Stomach (tissue), 9 donors: ENCODE measurements around the gene DNAJC12. TPM values are rescaled to one million over a fixed set of nuclear protein-coding genes. Genes with fewer than 3 reads are reported as not detected.
"Not testable (repeated sequence)": the region's sequence is repeated elsewhere in the genome, so short reads cannot be mapped to it uniquely, and the experiment has no call there.

Experiments
- DNase-seq, 2 donors: peaks; one replicate each; pipeline versions ENCODE4 v3.0.0 to v3.0.0-alpha.2; 2013 to 2019
- H3K27ac ChIP-seq, 5 donors: fragments of 200-600 bp in 4 of 5; sonication (generic) in 4 of 5; one replicate each; pipeline ENCODE4 v1.5.1; 2013 to 2019; ENCODE audit warnings: mild to moderate bottlenecking in 1 of 5, moderate library complexity in 1 of 5
- H3K27me3 ChIP-seq, 3 donors: fragments of 200-600 bp; sonication (generic); one replicate each; pipeline ENCODE4 v1.5.1; 2017 to 2019; ENCODE audit warnings: mixed run types in 1 of 3
- H3K36me3 ChIP-seq, 4 donors: fragments of 200-600 bp; sonication (generic); 1 replicate in 3 of 4; 2 replicates in 1 of 4; pipeline ENCODE4 v1.5.1; 2016 to 2019
- H3K4me1 ChIP-seq, 4 donors: fragments of 200-600 bp; sonication (generic); one replicate each; pipeline ENCODE4 v1.5.1; 2016 to 2019
- H3K4me3 ChIP-seq, 4 donors: fragments of 200-600 bp; sonication (generic) in 3 of 4; one replicate each; pipeline ENCODE4 v1.5.1; 2016 to 2019; ENCODE audit warnings: mild to moderate bottlenecking in 1 of 4
- H3K9me3 ChIP-seq, 4 donors: fragments of 200-600 bp; sonication (generic); one replicate each; pipeline ENCODE4 v1.5.1; 2016 to 2019
- CTCF ChIP-seq, 7 experiments: fragments of 450-650 bp in 4 of 7; fragments of 200-600 bp in 3 of 7; sonication (generic) in 3 of 7; IDR thresholded peaks; one replicate each; pipeline ENCODE4 v1.5.1; 2016 to 2019; ENCODE audit warnings: antibody characterized with exemption in 7 of 7, control low read depth in 2 of 7, mild to moderate bottlenecking in 1 of 7
- EP300 ChIP-seq: sonication (generic); formaldehyde crosslinking; IDR thresholded peaks from one replicate; pipeline ENCODE4 v1.6.1; 2017; ENCODE audit warnings: antibody characterized with exemption
- POLR2A ChIP-seq, 4 donors: fragments of 450-650 bp; IDR thresholded peaks; one replicate each; pipeline ENCODE4 v1.6.1; 2016; ENCODE audit warnings: antibody characterized with exemption in 4 of 4, control low read depth in 2 of 4, mild to moderate bottlenecking in 1 of 4, moderate library complexity in 1 of 4
- POLR2AphosphoS5 ChIP-seq, 3 donors: sonication (generic); formaldehyde crosslinking; IDR thresholded peaks; one replicate each; pipeline ENCODE4 v1.6.1; 2016; ENCODE audit warnings: antibody characterized with exemption in 3 of 3
- WGBS, 5 donors: extraction: QIAGEN DNeasy Blood & Tissue Kit in 3 of 5; methylation state at CpG; one replicate each; pipeline versions ENCODE4 v1.1.5 to v1.1.7; 2013 to 2018; 5-methylcytosine and 5-hydroxymethylcytosine counted together
- intact Hi-C: fragments of 100-400 bp; cut with DNase I; formaldehyde crosslinking; loops from one replicate; pipeline ENCODE4 v1.15.1; 2023; ENCODE audit warnings: low total_unique reads
- polyA plus RNA-seq, 3 donors: library from polyadenylated mRNA; stranded (reverse); fragments of 200-250 nt; gene quantifications; one replicate each; pipeline ENCODE4 v1.2.3, GENCODE V29; 2013
- total RNA-seq, 5 donors: library from RNA; depleted of rRNA; stranded (reverse); fragments of >200 nt; gene quantifications; one replicate each; pipeline versions ENCODE4 v1.1.0 to v1.2.3, GENCODE V29; 2014 to 2016
- donor health status: healthy with polysubstance abuse.
- donor health status: Bipolar disorder and iron deficiency.
- donor health status: healthy.

DNAJC12 gene
- total and polyA plus RNA-seq, 8 donors, result 0.43 to 12.5 (median 4.3) TPM; not detected in 2

DNA sequence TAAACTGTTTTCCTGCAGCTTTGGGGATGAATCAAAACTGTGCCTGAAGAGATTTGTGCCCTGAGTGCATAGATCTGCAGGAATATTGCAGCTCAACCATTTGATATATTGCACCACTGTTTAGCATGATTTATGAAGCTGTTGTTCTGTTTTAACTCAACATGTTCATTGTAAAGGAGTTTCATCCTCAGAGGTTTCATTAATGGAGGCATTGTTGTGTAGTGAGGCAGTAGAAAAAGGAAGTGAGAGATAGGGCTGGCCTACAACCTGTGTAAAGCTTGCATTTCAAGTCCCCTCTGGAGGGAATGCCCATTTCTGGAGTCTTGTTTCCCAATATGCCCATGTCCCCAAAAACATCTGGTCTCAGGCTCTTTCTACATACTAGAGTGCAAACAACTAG lies 67.5 kb downstream of the DNAJC12 start:
- no peak overlapping the region for H3K4me3 ChIP-seq
- intact Hi-C loops, result no loop called here
- no peak for DNase-seq
- H3K27ac ChIP-seq, result no peak overlapping the region
- no peaks in the 10 kb centered on the region for H3K9me3 ChIP-seq
- H3K36me3 ChIP-seq, result no peaks in the 10 kb centered on the region
- TF ChIP-seq POLR2A (IDR thresholded peaks at IDR 0.05) (no peak), POLR2AphosphoS5 (IDR thresholded peaks at IDR 0.05) (no peak), CTCF (IDR thresholded peaks at IDR 0.05) (no peak), EP300 (no peak)
- H3K27me3 ChIP-seq, result no peaks in the 10 kb centered on the region
- H3K4me1 ChIP-seq, result no peaks in the 10 kb centered on the region

DNA sequence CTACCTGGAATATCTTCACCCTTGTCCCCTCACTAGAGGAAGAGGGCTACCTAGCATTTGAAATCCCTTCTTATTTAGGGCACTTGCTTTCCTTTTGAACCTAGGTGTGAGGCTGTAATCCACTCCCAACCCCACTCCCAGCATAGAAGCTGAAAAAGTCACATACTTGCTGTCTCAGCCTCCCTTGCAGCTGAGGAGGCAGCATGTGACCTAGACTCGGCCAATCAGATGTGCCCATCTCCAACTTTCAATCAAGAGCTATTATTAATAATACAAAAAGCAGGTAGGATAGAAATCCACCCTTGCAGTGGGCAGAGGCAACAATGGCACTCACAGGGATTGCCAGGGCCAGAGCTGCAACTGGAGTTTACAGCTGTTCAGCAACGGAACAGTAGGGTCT lies 70.7 kb downstream of the DNAJC12 start:
- Histone ChIP-seq H3K4me3 (no peak overlapping the region), H3K27ac (no peak overlapping the region), H3K9me3 (no peaks in the 10 kb centered on the region), H3K4me1 (peaks cover 0 to 15% (median 9%) of the 10 kb centered on the region in 4 donors), H3K36me3 (no peaks in the 10 kb centered on the region), H3K27me3 (no peaks in the 10 kb centered on the region)
- intact Hi-C loops, result no loop called here
- WGBS, 5 donors, result 79 to 98% (median 96%) methylated on average over 2 of the region's 2 CpGs
- TF ChIP-seq POLR2A (IDR thresholded peaks at IDR 0.05) (no peak), EP300 (no peak), CTCF (IDR thresholded peaks at IDR 0.05) (no peak), POLR2AphosphoS5 (IDR thresholded peaks at IDR 0.05) (no peak)
- no peak for DNase-seq

GRCh38 chr10:67764012-67764822 lies 73.8 kb downstream of the DNAJC12 start:
- peak; percentile 96 to 98 for DNase-seq
- WGBS, 5 donors, result 0 to 1% (median 0%) methylated on average over 48 to 56 of the region's 56 CpGs
- Histone ChIP-seq H3K9me3 (no peaks in the 10 kb centered on the region), H3K27me3 (no peaks in the 10 kb centered on the region), H3K27ac (peak overlapping the region; percentile 84 to 96 (median 94)), H3K4me1 (peaks cover 0 to 15% (median 9%) of the 10 kb centered on the region in 4 donors), H3K4me3 (peak overlapping the region; percentile 69 to 71 (median 70)), H3K36me3 (no peaks in the 10 kb centered on the region)
- TF ChIP-seq POLR2AphosphoS5 (IDR thresholded peaks at IDR 0.05) (peak; percentile 44 to 77 (median 69)), POLR2A (IDR thresholded peaks at IDR 0.05) (no peak)
- intact Hi-C loops, result no loop called here

- peak; percentile 72 to 92 for DNase-seq
- intact Hi-C loops, result no loop called here
- Histone ChIP-seq H3K27me3 (no peaks in the 10 kb centered on the region), H3K36me3 (no peaks in the 10 kb centered on the region), H3K4me1 (peaks cover 0 to 15% (median 9%) of the 10 kb centered on the region in 4 donors), H3K9me3 (no peaks in the 10 kb centered on the region), H3K27ac (peak overlapping the region; percentile 84 to 96 (median 94)), H3K4me3 (peak overlapping the region; percentile 69 to 71 (median 70))
- TF ChIP-seq EP300 (no peak), CTCF (IDR thresholded peaks at IDR 0.05) (no peak), POLR2A (IDR thresholded peaks at IDR 0.05) (no peak), POLR2AphosphoS5 (IDR thresholded peaks at IDR 0.05) (peak in 1 of 3 donors; percentile 40)
- 0 to 8% (median 0%) methylated on average over 20 to 22 of the region's 22 CpGs for WGBS, 5 donors
Observed at GRCh38 chr10:67763499-67764011, 74.4 kb downstream of the DNAJC12 start.

- H3K36me3 ChIP-seq, H3K9me3 ChIP-seq, DNase-seq, H3K27me3 ChIP-seq, intact Hi-C loops, H3K27ac ChIP-seq, H3K4me3 ChIP-seq: not testable (repeated sequence)
- peaks cover 0 to 15% (median 9%) of the 10 kb centered on the region in 4 donors for H3K4me1 ChIP-seq
- WGBS, 5 donors, result 62 to 72% (median 66%) methylated on average over 9 of the region's 9 CpGs
Observed at GRCh38 chr10:67762567-67762966, 75.4 kb downstream of the DNAJC12 start.
